HG03095 (cell line): ENCODE data around the gene LMX1A.
A peak's percentile ranks its signal among the peaks of the same experiment; 100 is the strongest.

Source experiments
- ATAC-seq: cut with Tn5 transposase; IDR thresholded peaks from one replicate; pipeline ENCODE4 v1.9.1; 2021; ENCODE audit warnings: moderate library complexity; ENCODE audit not compliant: unreplicated experiment

LMX1A gene

DNA sequence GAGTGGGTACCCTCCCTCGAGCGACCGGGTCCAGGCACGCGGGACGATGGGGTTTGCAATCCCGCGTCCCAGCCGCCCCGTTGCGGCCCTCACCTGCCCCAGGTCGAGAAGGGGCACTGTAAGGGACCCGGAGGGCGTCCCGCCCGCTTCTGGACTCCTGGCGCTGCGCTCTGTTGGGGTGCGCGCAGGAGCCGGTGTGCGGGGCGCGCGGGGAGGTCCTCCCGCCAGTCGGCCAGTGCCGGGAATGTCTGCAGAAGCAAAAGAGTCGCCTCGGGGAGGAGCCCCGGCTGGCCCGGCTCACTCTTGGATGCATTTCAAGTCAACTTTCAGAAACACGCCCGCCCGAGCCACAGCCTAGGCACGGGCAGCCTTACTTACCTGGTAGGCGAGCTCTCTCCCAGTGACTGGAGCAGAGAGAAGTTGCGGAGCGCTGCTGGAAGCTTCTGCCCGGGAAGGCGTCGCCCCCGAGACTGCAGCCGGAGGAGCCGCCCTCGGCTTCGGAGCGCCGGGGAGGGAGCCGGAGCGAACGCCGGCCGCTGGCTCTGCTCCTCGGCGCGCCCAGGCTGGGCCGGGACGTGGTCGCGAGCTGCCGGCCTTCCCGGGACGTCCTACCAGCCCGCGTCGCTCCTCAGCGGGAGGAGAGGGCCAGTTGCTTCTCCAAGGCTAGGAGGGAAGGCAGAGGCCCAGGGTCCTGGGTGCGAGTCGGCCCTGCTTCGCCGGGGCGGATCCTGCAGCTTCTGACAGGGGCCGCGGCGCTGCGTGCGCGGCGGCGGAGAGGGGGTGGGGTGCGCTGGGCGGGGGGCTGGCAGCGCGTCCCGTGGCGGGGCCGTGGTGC is at the start of gene LMX1A:
LMX1A (minus strand) TSS at position 739 of the 835 bp plus-strand sequence. CDS start 1,156 bp downstream, outside the sequence.
- no peak for ATAC-seq

DNA sequence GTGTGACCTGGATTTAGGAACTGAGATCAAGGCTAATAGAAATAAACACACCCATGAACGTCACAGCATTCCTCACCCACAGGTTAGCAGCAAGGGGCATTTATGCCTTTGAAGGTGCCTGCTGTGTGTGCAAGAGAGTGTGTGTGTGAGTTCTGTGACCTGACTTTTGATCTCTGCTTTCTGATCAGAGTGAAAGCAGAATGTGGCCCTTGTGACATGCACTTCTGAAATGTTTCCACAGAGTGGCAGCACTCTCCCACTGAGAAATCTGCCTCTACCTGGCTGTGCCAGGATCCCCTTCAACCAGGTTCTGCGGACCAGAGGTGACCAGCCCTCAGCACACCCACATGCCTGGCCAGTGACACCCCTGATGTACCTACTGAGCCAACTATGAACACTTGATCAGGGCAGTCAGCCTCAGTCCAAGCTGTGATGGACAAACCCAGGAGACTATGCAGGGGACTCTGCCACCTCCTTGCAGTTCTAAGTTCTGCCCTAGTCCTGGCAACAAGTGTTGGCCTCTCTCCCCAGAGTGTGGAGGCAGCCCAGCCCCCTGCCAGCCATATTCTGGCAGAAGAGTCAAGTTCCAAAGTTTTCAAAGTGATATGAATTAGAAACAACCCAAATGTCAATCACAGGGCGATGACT is 47.4 kb upstream of the LMX1A start:
- ATAC-seq = no peak

DNA sequence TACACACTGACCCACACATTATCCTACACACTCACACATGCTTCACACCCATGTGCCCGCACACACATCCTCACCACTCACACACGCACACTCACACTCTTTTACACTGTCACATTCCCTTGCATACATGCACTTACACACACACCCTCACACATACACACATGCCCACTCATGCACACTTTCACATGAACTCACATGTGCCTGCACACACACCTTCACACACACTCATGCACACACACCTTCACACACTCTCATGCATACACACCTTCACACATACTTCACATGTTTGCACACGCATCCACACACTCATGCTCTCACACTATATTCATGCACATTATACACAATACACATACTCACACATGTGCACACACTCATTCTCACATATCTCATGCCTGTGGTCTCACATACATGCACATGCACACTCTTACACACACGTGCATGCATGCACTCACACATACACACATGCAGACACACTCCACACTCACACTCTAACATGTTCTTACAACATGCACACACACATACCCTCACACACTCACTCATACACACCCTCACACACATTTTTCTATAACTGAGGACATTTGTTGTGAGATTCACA is 46.1 kb upstream of the LMX1A start:
- ATAC-seq = no peak

DNA sequence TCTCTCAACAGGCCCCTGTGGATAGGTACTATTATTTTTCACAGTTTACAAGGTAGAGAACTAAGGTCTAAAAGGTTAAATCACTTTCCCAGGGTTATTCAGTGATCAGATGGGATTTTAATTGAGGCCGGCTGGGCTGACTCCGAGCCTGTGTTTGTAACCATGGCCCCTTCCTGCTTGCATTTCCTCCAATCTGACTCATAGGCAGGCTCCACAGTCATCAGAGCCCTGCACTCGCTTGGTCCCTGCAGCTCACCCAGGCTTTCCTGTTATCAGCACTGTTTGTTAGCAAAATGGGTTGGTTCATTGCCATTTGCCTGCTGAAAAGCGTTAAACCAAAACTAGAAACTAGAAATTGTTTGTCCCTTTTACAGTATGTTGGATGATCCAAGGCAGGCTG is 41.4 kb upstream of the LMX1A start:
- no peak for ATAC-seq

- ATAC-seq = no peak
These were observed 39.4 kb upstream of the LMX1A start for GRCh38 chr1:165395901-165396300.

DNA sequence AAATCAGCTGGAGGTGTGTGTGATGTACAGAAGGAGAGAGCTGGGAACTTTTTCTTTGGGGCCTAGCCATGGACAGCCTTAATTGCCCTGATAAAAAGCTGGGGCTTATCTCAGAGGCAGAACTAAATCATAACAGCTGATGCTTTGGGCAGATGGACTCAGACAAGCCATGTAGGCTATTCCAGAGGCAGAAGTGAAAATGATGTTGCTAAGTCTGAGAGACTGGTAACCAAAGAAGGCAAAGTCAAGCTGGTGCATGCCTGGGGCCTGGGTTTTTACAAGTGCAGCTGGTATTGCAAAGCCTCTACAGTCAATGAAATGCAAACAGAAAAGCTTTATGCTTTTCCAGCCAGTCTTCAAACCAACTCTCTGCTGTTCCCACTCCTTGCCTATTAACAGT is 39.0 kb upstream of the LMX1A start:
- no peak for ATAC-seq

DNA sequence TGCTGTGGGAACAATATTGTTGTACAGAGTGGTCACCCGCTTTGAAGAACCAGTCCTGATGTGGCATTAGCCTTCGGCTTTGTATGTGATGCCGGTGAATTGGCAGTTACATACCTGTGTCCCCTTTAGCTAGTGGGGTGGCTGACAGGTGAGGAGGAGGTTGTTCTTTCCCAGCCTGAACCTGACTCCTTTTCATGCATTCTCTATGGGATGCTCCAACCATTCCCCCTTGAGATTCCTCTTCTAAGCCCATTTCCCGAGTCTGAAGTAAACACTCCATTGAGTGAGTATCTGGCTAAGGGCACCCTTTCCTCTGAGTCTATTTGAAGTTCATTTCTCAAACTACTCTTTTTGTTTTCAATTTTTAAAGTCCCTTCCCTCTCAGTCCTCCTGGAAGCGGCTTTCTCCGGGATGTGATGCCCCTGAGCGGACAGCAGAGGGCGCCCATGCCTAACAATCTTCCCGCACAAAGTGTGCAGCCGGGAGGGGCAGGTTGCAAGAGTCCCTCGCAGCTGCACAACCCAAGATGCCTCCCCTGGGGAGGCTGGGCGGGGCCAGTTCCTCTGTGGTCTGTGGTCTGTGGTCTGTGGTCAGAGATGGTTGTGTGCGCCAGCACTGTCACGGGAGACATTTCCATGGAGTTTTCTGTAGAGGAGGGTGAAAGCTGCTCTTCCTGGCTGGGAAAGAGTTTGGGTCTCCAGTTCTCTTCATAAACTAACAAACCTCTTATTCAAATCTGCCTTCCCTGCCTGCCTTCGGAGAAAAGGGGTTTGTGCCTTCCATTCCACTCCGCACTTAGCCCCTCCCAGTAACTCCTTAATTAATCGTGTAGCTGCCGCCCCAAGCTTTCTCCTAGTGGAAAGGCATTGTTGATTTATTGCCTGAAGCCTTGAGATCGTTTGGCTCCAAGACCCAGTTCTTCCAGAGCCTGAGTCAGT is 36.4 kb upstream of the LMX1A start:
- ATAC-seq = peak; percentile 97

- ATAC-seq = no peak
These were observed 33.1 kb upstream of the LMX1A start for GRCh38 chr1:165389609-165390008.

GRCh38 chr1:165387961-165388360 is 31.4 kb upstream of the LMX1A start:
- no peak for ATAC-seq

GRCh38 chr1:165387505-165387904 is 31.0 kb upstream of the LMX1A start:
- no peak for ATAC-seq

GRCh38 chr1:165383599-165384405 is 27.3 kb upstream of the LMX1A start:
- no peak for ATAC-seq

DNA sequence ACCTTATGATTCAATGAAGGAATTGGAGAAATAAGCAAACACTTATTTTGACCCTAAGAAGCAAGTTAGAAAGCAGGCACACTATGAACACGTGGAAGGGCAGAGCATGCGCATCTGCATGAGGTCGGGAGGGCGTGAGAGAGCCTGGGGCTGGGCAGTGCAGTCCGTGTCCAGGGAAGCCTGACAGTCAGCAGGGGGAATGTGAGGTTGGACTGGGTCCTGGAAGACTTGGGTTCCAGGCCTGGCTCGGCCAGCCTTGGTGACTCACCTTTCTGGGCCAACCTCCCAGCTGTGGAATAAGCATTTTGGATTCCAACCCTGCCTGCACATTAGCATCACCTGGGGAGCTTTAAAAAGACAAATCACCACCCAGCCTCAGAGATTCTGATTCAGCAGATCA is 26.6 kb upstream of the LMX1A start:
- no peak for ATAC-seq

- ATAC-seq = no peak
These were observed 25.4 kb upstream of the LMX1A start for GRCh38 chr1:165381745-165382505.

DNA sequence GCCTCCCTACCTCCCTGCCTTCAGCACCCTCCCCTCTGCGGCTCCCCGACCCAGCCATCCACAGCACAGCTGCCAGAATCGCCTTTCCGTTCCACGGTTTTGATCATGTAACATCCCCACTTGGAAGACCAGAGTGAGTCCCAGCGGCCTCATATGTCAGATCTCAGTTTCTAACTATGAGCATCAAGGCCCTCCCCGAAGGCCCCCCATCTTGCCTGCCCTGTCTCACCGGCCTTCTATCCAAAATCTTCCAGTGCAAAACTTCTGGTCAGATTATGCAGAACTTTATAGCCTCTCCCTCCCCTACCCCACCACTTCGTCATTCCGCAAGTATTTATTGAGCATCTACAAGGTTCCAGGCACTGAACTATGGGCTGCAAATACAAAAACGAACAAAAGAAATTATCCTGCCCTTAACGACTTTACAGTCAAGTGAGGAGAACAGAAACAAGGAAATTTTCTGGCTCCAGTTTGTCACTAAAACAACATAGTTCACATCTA is 20.3 kb upstream of the LMX1A start:
- ATAC-seq = no peak

DNA sequence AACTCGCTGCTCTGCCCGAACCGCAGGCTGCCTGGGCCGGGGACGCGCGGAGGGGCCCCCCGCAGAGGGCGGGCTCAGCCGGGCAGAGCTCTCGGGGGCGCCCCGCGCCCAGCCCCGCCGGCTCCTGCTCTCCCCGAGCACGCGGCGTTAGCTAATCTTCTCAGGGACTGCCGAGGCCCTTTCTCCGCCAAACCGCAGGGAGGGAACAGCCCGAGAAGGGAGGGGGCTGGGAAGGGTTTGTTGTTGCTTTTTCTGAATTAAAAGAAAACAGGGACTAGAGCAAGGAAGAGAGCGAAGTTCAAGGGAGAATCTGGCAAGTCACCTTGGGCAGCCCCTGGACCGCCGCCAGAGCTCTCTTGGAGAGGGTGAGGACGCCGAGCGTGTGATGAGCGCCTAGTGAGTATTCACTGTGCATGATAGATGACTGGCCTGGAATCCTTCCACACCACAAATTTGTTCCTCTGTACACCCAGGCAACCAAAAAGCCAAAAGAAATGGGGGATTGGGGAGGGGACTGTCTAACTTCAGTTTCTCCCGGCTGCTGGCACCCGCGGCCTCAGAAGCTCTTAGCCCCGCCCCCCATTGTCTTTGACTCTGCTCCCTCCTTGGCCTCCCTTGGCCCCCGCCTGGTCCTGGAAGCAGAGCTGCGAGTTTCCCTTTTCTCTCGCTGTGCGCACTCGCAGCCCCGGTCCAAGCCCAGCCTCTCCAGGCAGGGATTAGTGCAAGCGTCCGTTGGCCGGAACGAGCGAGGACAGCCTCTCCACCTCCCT is 19.7 kb upstream of the LMX1A start:
- no peak for ATAC-seq

- ATAC-seq = no peak
These were observed 19.1 kb upstream of the LMX1A start for GRCh38 chr1:165375623-165376022.

DNA sequence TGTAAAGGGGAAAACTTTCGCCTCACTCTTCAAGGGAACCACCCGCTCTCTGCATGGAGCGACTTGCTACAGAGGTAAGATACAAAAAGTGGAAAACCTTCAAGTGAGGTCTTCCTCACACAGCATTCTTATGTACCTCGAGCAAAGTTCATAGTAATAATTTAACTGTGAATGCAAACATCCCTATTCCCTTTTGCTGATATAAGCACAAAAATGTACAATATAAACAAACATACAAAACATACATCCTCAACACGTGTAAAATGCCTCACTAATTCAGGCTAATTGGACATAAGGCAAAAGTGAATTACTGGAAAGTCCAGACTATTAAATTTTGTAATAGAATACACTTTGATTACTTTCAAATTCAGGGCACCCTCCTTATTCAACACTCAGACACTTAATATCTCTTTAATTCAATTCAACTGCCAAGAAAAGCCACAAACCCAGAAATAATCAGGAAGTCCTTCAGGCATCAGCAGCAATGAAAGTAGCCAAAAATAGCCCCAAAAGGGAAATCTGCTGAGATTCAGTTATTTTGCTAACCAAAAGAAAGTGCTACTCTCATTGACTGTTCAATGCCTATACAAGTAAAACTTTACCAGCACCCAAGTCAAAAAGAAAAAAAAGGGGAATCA is 15.2 kb upstream of the LMX1A start:
- no peak for ATAC-seq

GRCh38 chr1:165369255-165369848 is 12.8 kb upstream of the LMX1A start:
- peak; percentile 69 for ATAC-seq
